GM12865 (cell line): Measurements from ENCODE around the gene MYO1E.

Source experiments
- DNase-seq: peaks from one replicate; pipeline ENCODE4 v3.0.0; 2010; ENCODE audit warnings: low read depth
- H3K4me3 ChIP-seq: 2 replicates; pipeline ENCODE4 v1.5.1; 2011; ENCODE audit warnings: mild to moderate bottlenecking, low read depth, low read length, control low read depth
- TF ChIP-seq, protein P1 (sequence below): IDR thresholded peaks from 2 replicates; pipeline ENCODE4 v1.5.1; 2011; ENCODE audit warnings: low read length, control low read depth, low read depth, inconsistent platforms; ENCODE audit not compliant: insufficient read depth; ENCODE audit errors: missing control alignments

The MYO1E gene

DNA sequence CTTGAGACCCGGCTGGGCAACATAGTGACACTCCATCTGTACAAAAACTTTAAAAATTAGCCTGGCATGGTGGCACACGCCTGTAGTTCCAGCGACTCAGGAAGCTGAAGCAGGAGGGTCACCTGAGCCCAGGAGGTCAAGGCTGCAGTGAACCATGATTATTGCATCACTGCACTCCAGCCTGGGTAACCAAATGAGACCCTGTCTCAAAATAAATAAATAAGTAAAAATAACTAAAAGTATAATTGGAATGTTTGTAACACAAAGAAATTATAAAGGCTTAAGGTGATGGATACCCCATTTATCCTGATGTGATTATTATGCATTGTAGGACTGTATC, 38.6 kb downstream of the MYO1E start:
- no peak overlapping the region for H3K4me3 ChIP-seq
- TF ChIP-seq, protein P1, sequence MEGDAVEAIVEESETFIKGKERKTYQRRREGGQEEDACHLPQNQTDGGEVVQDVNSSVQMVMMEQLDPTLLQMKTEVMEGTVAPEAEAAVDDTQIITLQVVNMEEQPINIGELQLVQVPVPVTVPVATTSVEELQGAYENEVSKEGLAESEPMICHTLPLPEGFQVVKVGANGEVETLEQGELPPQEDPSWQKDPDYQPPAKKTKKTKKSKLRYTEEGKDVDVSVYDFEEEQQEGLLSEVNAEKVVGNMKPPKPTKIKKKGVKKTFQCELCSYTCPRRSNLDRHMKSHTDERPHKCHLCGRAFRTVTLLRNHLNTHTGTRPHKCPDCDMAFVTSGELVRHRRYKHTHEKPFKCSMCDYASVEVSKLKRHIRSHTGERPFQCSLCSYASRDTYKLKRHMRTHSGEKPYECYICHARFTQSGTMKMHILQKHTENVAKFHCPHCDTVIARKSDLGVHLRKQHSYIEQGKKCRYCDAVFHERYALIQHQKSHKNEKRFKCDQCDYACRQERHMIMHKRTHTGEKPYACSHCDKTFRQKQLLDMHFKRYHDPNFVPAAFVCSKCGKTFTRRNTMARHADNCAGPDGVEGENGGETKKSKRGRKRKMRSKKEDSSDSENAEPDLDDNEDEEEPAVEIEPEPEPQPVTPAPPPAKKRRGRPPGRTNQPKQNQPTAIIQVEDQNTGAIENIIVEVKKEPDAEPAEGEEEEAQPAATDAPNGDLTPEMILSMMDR: no peak
- DNase-seq: no peak

DNA sequence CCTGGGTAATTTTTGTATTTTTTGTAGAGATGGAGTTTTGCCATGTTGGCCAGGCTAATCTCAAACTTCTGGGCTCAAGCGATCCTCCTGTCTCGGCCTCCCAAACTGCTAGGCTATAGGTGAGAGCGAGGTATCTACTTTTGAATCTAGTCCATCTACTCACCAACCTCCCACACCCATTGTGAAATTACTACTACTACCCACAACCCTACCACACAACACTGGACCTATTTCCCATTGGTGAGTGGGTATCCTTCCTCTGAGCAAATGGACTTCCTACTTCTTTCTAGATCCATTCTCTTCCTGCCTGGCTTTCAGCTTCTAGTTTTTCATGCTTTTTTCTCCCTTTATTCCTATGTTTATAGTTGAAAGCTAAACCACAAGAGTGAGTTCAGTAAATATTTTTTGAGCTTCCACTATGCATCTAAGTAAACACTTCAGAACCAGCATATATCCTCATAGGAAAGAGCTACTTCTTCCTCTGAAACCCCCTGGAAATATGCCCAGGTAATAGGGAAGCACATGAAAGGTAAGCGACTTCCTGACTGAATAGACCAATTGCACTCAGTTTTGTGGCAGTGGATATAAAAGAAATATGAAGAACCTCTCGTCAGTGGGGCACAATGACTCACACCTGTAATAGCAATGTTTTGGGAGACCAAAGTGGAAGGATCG, 39.1 kb downstream of the MYO1E start:
- H3K4me3 ChIP-seq: no peak overlapping the region
- TF ChIP-seq, protein P1: no peak
- DNase-seq: no peak

DNA sequence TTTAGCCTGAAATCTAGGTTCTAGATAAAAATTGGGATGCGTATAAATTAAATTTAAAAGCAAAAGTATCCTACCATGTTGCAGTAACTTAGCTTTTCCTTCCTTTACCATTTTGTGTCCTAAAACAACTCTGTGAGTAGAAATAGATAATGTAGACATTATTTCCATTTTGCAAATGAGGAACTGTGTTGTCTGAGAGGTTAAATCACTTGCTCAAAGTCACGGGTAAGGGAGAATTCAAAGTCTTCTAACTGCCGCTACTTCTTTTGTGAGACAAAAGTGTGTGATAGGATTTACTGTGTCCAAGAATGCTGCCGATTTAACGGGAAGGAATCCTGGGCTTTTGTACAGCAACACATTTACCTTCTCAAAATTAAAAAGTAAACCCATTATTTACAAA, 40.7 kb downstream of the MYO1E start:
- DNase-seq: no peak
- TF ChIP-seq, protein P1: no peak

DNA sequence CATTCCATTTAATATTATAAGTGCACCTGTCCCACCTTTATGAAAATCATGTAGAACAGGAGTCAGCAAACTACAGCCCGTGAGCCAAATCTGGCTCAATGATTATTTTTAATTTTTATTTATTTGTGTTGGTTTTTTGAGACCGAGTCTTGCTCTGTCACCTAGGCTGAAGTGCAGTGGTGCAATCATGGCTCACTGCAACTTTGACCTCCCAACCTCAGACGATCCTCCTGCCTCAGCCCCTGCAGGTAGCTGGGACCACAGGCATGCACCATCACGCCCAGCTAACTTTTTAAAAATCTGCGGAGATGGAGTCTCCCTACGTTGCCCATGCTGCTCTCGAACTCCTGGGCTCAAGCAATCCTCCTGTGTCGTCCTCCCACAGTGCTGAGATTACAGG, 42.0 kb downstream of the MYO1E start:
- TF ChIP-seq, protein P1: no peak
- no peak overlapping the region for H3K4me3 ChIP-seq
- DNase-seq: no peak

More for the DNA sequence above, 40.7 kb downstream of the MYO1E start:
- H3K4me3 ChIP-seq: no peak overlapping the region

DNA sequence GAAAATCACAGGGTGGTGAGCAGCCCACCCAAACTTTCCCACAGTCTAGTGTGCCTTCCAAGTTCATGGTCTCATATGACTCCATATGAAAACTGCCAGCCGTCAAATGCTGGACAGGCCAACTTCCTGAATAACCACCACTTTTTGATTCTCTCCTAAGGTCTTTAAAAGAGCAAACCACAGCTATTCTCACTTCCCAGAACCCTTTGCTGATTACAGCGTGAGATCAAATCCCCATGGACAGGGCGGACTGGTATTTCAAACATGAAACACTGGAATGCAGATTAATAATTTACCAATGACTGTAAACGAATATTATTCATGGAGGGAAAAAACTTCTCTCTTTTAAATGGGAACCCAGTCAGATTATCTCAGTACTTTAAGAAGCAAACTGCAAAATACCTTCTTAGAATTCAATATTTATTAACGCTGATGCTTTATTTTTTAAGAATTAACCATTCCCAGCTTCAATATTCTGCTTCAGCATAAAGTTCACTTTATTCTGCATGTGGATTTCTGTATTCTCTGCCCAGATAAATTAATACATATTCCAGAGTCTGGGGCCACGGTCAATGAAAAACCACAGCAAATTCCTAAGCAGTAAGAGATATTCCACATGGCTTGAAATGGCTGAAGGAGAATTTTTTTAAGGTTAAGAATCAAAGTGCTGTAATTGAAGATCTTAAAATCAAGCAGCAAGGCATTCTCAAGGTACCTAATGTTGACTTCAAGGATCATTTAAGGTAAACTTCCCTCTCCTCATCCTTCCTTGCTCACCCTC, 42.9 kb downstream of the MYO1E start:
- H3K4me3 ChIP-seq: no peak overlapping the region
- TF ChIP-seq, protein P1: no peak
- DNase-seq: no peak

DNA sequence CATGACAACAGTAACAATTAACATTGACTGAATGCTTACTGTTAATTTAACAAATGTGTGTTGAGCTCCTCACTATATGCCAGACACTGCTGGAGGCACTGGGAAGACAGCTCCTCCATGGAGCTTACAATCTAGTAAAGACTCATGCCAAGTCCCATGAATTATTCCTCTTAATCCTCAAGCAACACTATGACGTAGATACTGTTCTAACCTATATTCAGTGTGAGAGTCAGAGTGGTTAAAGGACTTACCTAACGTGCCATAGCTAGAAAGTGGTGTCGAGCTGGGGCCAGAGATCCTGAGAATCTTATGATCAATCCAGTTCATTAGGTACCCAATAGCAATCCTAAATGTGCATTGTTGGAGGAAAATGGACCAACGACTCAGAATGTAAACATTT, 43.6 kb downstream of the MYO1E start:
- no peak overlapping the region for H3K4me3 ChIP-seq
- TF ChIP-seq, protein P1: no peak
- DNase-seq: no peak
